SH-SY5Y (cell line): ENCODE results near the gene PPRC1.

ENCODE experiments used
- GATA2 ChIP-seq: IDR thresholded peaks from 2 replicates; pipeline ENCODE4 v1.6.1; 2011; ENCODE audit warnings: mild to moderate bottlenecking, low read depth, low read length
- GATA3 ChIP-seq: IDR thresholded peaks from 2 replicates; pipeline ENCODE4 v1.6.1; 2011; ENCODE audit warnings: low read depth, mild to moderate bottlenecking, low read length, moderate library complexity

DNA sequence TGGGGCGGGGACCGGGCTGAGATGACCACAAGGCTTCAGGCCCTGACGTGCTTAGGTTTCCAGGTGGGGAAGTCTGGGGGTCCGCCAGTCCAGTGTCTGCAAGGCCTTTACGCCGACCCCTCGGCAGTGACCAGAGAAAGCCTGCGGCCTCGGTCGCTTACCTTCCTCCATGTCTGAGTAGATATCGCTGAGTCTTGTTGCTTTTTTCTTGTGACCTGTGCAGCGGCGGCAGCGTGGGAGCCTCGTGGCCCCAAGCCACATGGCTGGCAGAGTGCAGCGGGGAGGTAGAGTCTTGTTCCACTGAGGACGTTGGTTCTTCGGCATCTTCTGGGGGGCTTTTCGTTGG, 19.7 kb downstream of the PPRC1 start:
- TF ChIP-seq GATA2 (no peak), GATA3 (no peak)
